ENCODE data around the gene TNFSF18. TPM values are rescaled to one million over a fixed set of nuclear protein-coding genes. Genes with fewer than 3 reads are reported as not detected.

The TNFSF18 gene
- total RNA-seq = 1 to 10 TPM in 2 of 4 donors, under 1 TPM in 1, not detected in 1; 0.87 to 3.9 (median 2.1) TPM

- peak within 1 kb of the TSS in 2 of 4 donors; percentile 4 to 27 for H3K27ac ChIP-seq
- DNase-seq = no peak
- TF ChIP-seq POLR2A (IDR thresholded peaks at IDR 0.05) = no peak
- TF ChIP-seq, protein P1, sequence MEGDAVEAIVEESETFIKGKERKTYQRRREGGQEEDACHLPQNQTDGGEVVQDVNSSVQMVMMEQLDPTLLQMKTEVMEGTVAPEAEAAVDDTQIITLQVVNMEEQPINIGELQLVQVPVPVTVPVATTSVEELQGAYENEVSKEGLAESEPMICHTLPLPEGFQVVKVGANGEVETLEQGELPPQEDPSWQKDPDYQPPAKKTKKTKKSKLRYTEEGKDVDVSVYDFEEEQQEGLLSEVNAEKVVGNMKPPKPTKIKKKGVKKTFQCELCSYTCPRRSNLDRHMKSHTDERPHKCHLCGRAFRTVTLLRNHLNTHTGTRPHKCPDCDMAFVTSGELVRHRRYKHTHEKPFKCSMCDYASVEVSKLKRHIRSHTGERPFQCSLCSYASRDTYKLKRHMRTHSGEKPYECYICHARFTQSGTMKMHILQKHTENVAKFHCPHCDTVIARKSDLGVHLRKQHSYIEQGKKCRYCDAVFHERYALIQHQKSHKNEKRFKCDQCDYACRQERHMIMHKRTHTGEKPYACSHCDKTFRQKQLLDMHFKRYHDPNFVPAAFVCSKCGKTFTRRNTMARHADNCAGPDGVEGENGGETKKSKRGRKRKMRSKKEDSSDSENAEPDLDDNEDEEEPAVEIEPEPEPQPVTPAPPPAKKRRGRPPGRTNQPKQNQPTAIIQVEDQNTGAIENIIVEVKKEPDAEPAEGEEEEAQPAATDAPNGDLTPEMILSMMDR (IDR thresholded peaks at IDR 0.05) = no peak
- no peak within 1 kb of the TSS for H3K4me3 ChIP-seq
- no peaks in the 10 kb centered on the region for H3K27me3 ChIP-seq
- WGBS, 2 donors = 10 to 17% methylated on average over 4 of the region's 4 CpGs
- intact Hi-C loops (cut with DNase I) = no loop called here
- H3K9me3 ChIP-seq = no peaks in the 10 kb centered on the region
- no peaks in the 10 kb centered on the region for H3K36me3 ChIP-seq
- peaks cover 0 to 56% (median 18%) of the 10 kb centered on the region in 3 donors for H3K4me1 ChIP-seq
Observed at GRCh38 chr1:173050865-173051264, at the start of gene TNFSF18. TSS of gene TNFSF18 (minus strand) at chr1:173050941. CDS start at chr1:173050896, 45 bp downstream.

- peaks cover 0 to 14% (median 6%) of the 10 kb centered on the region in 3 donors for H3K9me3 ChIP-seq
- H3K4me3 ChIP-seq = no peak overlapping the region
- DNase-seq = no peak
- no peaks in the 10 kb centered on the region for H3K27me3 ChIP-seq
- H3K4me1 ChIP-seq = no peaks in the 10 kb centered on the region
- WGBS, 2 donors = 77 to 86% methylated on average over 2 of the region's 2 CpGs
- H3K36me3 ChIP-seq = no peaks in the 10 kb centered on the region
- no peak overlapping the region for H3K27ac ChIP-seq
- intact Hi-C loops (cut with DNase I) = no loop called here
- TF ChIP-seq POLR2A (IDR thresholded peaks at IDR 0.05) = no peak
- TF ChIP-seq, protein P1 (IDR thresholded peaks at IDR 0.05) = no peak
Observed at GRCh38 chr1:173099166-173099565, 48.4 kb upstream of the TNFSF18 start.

- no peaks in the 10 kb centered on the region for H3K27me3 ChIP-seq
- peaks cover 0 to 8% (median 4%) of the 10 kb centered on the region in 3 donors for H3K9me3 ChIP-seq
- intact Hi-C loops (cut with DNase I) = no loop called here
- no peaks in the 10 kb centered on the region for H3K4me1 ChIP-seq
- no peak for DNase-seq
- no peaks in the 10 kb centered on the region for H3K36me3 ChIP-seq
- no peak overlapping the region for H3K27ac ChIP-seq
- TF ChIP-seq POLR2A (IDR thresholded peaks at IDR 0.05) = no peak
- TF ChIP-seq, protein P1 (IDR thresholded peaks at IDR 0.05) = no peak
- no peak overlapping the region for H3K4me3 ChIP-seq
Observed at GRCh38 chr1:173098117-173098516, 47.4 kb upstream of the TNFSF18 start.

GRCh38 chr1:173097001-173097400 is 46.3 kb upstream of the TNFSF18 start:
- TF ChIP-seq, protein P1 (IDR thresholded peaks at IDR 0.05) = no peak
- no peak for TF ChIP-seq POLR2A (IDR thresholded peaks at IDR 0.05)
- 58 to 63% methylated on average over 1 of the region's 1 CpG for whole genome bisulfite sequencing, 2 donors
- H3K36me3 ChIP-seq = no peaks in the 10 kb centered on the region
- H3K4me1 ChIP-seq = no peaks in the 10 kb centered on the region
- H3K9me3 ChIP-seq = no peaks in the 10 kb centered on the region
- no peak overlapping the region for H3K4me3 ChIP-seq
- intact Hi-C loops (cut with DNase I) = no loop called here
- no peak for DNase-seq
- no peaks in the 10 kb centered on the region for H3K27me3 ChIP-seq
- no peak overlapping the region for H3K27ac ChIP-seq

GRCh38 chr1:173095632-173096031 is 44.9 kb upstream of the TNFSF18 start:
- no peak for DNase-seq
- H3K4me1 ChIP-seq = no peaks in the 10 kb centered on the region
- TF ChIP-seq POLR2A (IDR thresholded peaks at IDR 0.05) = no peak
- TF ChIP-seq, protein P1 (IDR thresholded peaks at IDR 0.05) = no peak
- no peaks in the 10 kb centered on the region for H3K9me3 ChIP-seq
- H3K27ac ChIP-seq = no peak overlapping the region
- intact Hi-C loops (cut with DNase I) = no loop called here
- no peaks in the 10 kb centered on the region for H3K36me3 ChIP-seq
- H3K4me3 ChIP-seq = no peak overlapping the region
- H3K27me3 ChIP-seq = no peaks in the 10 kb centered on the region
- 69 to 84% methylated on average over 6 of the region's 6 CpGs for WGBS, 2 donors

All from esophagus squamous epithelium (tissue), 5 donors.